HL-60 (cell line): Measurements from ENCODE around the gene KRT20.

Source experiments
- DNase-seq, 2 experiments: peaks; one replicate each; pipeline ENCODE4 v3.0.0-alpha.2; 2010 to 2020; ENCODE audit warnings: low read depth in 1 of 2, low spot score in 1 of 2
- H3K27ac ChIP-seq: fragments of 250-450 bp; sonication (Bioruptor Pico); replicated peaks from 2 replicates; pipeline ENCODE4 v1.5.1; 2020; ENCODE audit warnings: mild to moderate bottlenecking, moderate library complexity
- H3K27me3 ChIP-seq: fragments of 250-450 bp; sonication (Bioruptor Pico); 2 replicates; pipeline ENCODE4 v1.5.1; 2021; ENCODE audit warnings: mild to moderate bottlenecking, moderate library complexity; ENCODE audit not compliant: insufficient read depth, poor library complexity, severe bottlenecking
- H3K4me3 ChIP-seq: replicated peaks from 2 replicates; pipeline ENCODE4 v1.5.1; 2011; ENCODE audit warnings: mild to moderate bottlenecking, control low read depth, low read length; ENCODE audit not compliant: insufficient read depth
- CTCF ChIP-seq: IDR thresholded peaks from one replicate; pipeline ENCODE4 v1.5.1; 2011; ENCODE audit warnings: low read length, control low read depth, inconsistent platforms; ENCODE audit not compliant: insufficient read depth
- GABPA ChIP-seq: IDR thresholded peaks from 2 replicates; pipeline ENCODE4 v1.6.1; 2012; ENCODE audit warnings: low read depth
- POLR2AphosphoS5 ChIP-seq: IDR thresholded peaks from 2 replicates; pipeline ENCODE4 v1.6.1; 2012; ENCODE audit warnings: low read depth
- REST ChIP-seq: IDR thresholded peaks from 2 replicates; pipeline ENCODE4 v1.6.1; 2012; ENCODE audit warnings: low read depth; ENCODE audit not compliant: insufficient replicate concordance
- SPI1 ChIP-seq: IDR thresholded peaks from 2 replicates; pipeline ENCODE4 v1.6.1; 2012; ENCODE audit warnings: low read depth, mild to moderate bottlenecking, borderline replicate concordance

The KRT20 gene

GRCh38 chr17:40910441-40910841, 25.4 kb upstream of the KRT20 start:
- DNase-seq: no peak
- Histone ChIP-seq H3K4me3 (no peak overlapping the region), H3K27ac (no peak overlapping the region), H3K27me3 (no peaks in the 10 kb centered on the region)
- TF ChIP-seq CTCF (no peak), REST (no peak), POLR2AphosphoS5 (no peak), SPI1 (no peak), GABPA (no peak)

- Histone ChIP-seq H3K27ac (no peak overlapping the region), H3K4me3 (no peak overlapping the region), H3K27me3 (no peaks in the 10 kb centered on the region)
- no peak for DNase-seq
- TF ChIP-seq REST (no peak), POLR2AphosphoS5 (no peak), SPI1 (no peak), GABPA (no peak), CTCF (no peak)
Measured at GRCh38 chr17:40909755-40910154, 24.7 kb upstream of the KRT20 start.

GRCh38 chr17:40909351-40909750, 24.3 kb upstream of the KRT20 start:
- no peak overlapping the region for H3K4me3 ChIP-seq
- no peak overlapping the region for H3K27ac ChIP-seq
- no peaks in the 10 kb centered on the region for H3K27me3 ChIP-seq
- no peak for TF ChIP-seq SPI1
- TF ChIP-seq GABPA: no peak
- peak; percentile 37 for TF ChIP-seq CTCF
- no peak for TF ChIP-seq POLR2AphosphoS5
- DNase-seq: peak; percentile 42 to 70

- Histone ChIP-seq H3K27ac (no peak overlapping the region), H3K4me3 (no peak overlapping the region), H3K27me3 (no peaks in the 10 kb centered on the region)
- TF ChIP-seq REST: peak; percentile 77
- TF ChIP-seq CTCF: no peak
- no peak for DNase-seq
Measured at GRCh38 chr17:40906613-40907012, 21.6 kb upstream of the KRT20 start.
